K562 (cell line): ENCODE results near the gene MX1. TPM values are rescaled to one million over a fixed set of nuclear protein-coding genes. Genes with fewer than 3 reads are reported as not detected.

Source experiments
- ATAC-seq: fragments of 200-7000 bp; cut with Tn5 transposase; 3 replicates; pipeline ENCODE4 v1.9.1; 2020; ENCODE audit warnings: moderate library complexity
- BruUV-seq: library from RNA; stranded (reverse); fragments of 400-500 nt; replicated peaks from 2 replicates; lab custom pipeline; 2021; lab: Mats Ljungman, UMichigan
- CTCF ChIA-PET: fragments of 300-600 bp; formaldehyde crosslinking; extraction: SDS; loops from one replicate; lab custom pipeline; 2021; ENCODE audit warnings: low intra/inter-chr PET ratio; lab: Yijun Ruan, JAX
- POLR2A ChIA-PET: fragments of 300-600, 350-650 bp; sonication (Branson Sonifier 250); formaldehyde crosslinking; extraction: SDS; loops from one replicate; lab custom pipeline; 2021; ENCODE audit warnings: antibody characterized with exemption, inconsistent platforms; lab: Yijun Ruan, JAX
- DNase-seq, 4 experiments: peaks; one replicate each; pipeline versions ENCODE4 v3.0.0 to v3.0.0-alpha.2; 2011 to 2018; ENCODE audit warnings: low spot score in 3 of 4, mixed read lengths in 3 of 4; ENCODE audit errors: extremely low read depth in 1 of 4
- FAIRE-seq: peaks from 2 replicates; lab custom pipeline; 2011; peaks lifted over from hg19 to GRCh38; lab: Jason Lieb, UNC
- H2AFZ ChIP-seq: 2 replicates; pipeline ENCODE4 v1.6.0; 2011; ENCODE audit warnings: low read depth, low read length, control low read depth, inconsistent platforms
- H3K27ac ChIP-seq: fragments of 200-600 bp; 3 replicates; pipeline ENCODE4 v1.8.0; 2011; ENCODE audit warnings: low read depth, mild to moderate bottlenecking, control low read depth, inconsistent platforms, low read length, moderate library complexity, mixed read lengths; ENCODE audit errors: extremely low read depth
- H3K27me3 ChIP-seq, 2 experiments: fragments of 300-600 bp in 1 of 2; 2 replicates in 1 of 2; 3 replicates in 1 of 2; pipeline versions ENCODE4 v1.6.0 to v1.8.0; 2011; ENCODE audit warnings: inconsistent platforms in 2 of 2, low read length in 2 of 2, mild to moderate bottlenecking in 1 of 2, mixed read lengths in 1 of 2, moderate library complexity in 1 of 2; ENCODE audit not compliant: control insufficient read depth in 2 of 2, insufficient read depth in 2 of 2
- H3K36me3 ChIP-seq: fragments of 300-600 bp; 3 replicates; pipeline ENCODE4 v1.8.0; 2011; ENCODE audit warnings: mild to moderate bottlenecking, low read length, inconsistent platforms; ENCODE audit not compliant: control insufficient read depth, insufficient read depth
- H3K4me1 ChIP-seq, 2 experiments: fragments of 200-600 bp in 1 of 2; replicated peaks in 1 of 2; 2 replicates in 1 of 2; 3 replicates in 1 of 2; pipeline versions ENCODE4 v1.5.1 to v1.8.0; 2011; ENCODE audit warnings: inconsistent platforms in 2 of 2, low read length in 2 of 2, mild to moderate bottlenecking in 1 of 2, mixed read lengths in 1 of 2, moderate library complexity in 1 of 2; ENCODE audit not compliant: control insufficient read depth in 2 of 2, insufficient read depth in 2 of 2
- H3K4me2 ChIP-seq: 2 replicates; pipeline ENCODE4 v1.6.1; 2011; ENCODE audit warnings: low read length, control low read depth, inconsistent platforms, mixed read lengths; ENCODE audit not compliant: insufficient read depth
- H3K4me3 ChIP-seq: fragments of 200-600 bp; sonication (generic), shearing (Covaris generic); 2 replicates; pipeline ENCODE4 v1.5.1; 2016; ENCODE audit warnings: control low read depth, inconsistent platforms
- H3K79me2 ChIP-seq: fragments of 200-600 bp; 3 replicates; pipeline ENCODE4 v1.8.0; 2011; ENCODE audit warnings: low read length, inconsistent platforms; ENCODE audit not compliant: control insufficient read depth, insufficient read depth
- H3K9ac ChIP-seq, 2 experiments: 2 replicates each; pipeline versions ENCODE4 v1.6.0 to v1.6.1; 2011; ENCODE audit warnings: low read depth in 2 of 2, low read length in 2 of 2, control low read depth in 1 of 2, inconsistent platforms in 1 of 2, mild to moderate bottlenecking in 1 of 2, mixed read lengths in 1 of 2; ENCODE audit not compliant: insufficient read depth in 1 of 2
- H3K9me1 ChIP-seq: one replicate; pipeline ENCODE4 v1.6.0; 2011; ENCODE audit warnings: inconsistent platforms, mild to moderate bottlenecking, low read length, moderate library complexity; ENCODE audit not compliant: control insufficient read depth, insufficient read depth
- H3K9me3 ChIP-seq: replicated peaks from 2 replicates; pipeline ENCODE4 v1.5.1; 2011; ENCODE audit warnings: low read depth, low read length, inconsistent platforms; ENCODE audit not compliant: control insufficient read depth, insufficient read depth
- H4K20me1 ChIP-seq: replicated peaks from 2 replicates; pipeline ENCODE4 v1.6.1; 2011; ENCODE audit warnings: low read length, inconsistent platforms, mixed read lengths; ENCODE audit not compliant: control insufficient read depth, insufficient read depth
- CAMTA2 ChIP-seq: fragments of 250-450 bp; sonication (Bioruptor Pico); conservative IDR thresholded peaks from 2 replicates; pipeline ENCODE4 v1.5.1; 2022
- CREB1 ChIP-seq, 2 experiments: sonication (generic) in 1 of 2; formaldehyde crosslinking in 1 of 2; IDR thresholded peaks; 2 replicates each; pipeline versions ENCODE4 v1.6.1 to v1.8.0; 2012 to 2022; ENCODE audit warnings: inconsistent platforms in 1 of 2, mild to moderate bottlenecking in 1 of 2, missing genetic modification reagents in 1 of 2, moderate library complexity in 1 of 2
- E2F3 ChIP-seq: fragments of 250-450 bp; sonication (Bioruptor Pico); IDR thresholded peaks from 2 replicates; pipeline ENCODE4 v1.4.0; 2020; ENCODE audit warnings: mild to moderate bottlenecking
- FOXA1 ChIP-seq: fragments of 450-650 bp; IDR thresholded peaks from 2 replicates; pipeline ENCODE4 v1.6.1; 2016; ENCODE audit warnings: mild to moderate bottlenecking, borderline replicate concordance
- HDAC8 ChIP-seq: fragments of 450-650 bp; IDR thresholded peaks from 2 replicates; pipeline ENCODE4 v1.6.1; 2016; ENCODE audit warnings: mild to moderate bottlenecking, missing genetic modification characterization, moderate library complexity, missing compliant biosample characterization
- TAF15 ChIP-seq: fragments of 200-400 bp; formaldehyde crosslinking; IDR thresholded peaks from 2 replicates; pipeline ENCODE4 v1.6.1; 2017; ENCODE audit warnings: mild to moderate bottlenecking, low read depth, low read length, moderate library complexity
- TCFL5 ChIP-seq: fragments of 250-450 bp; sonication (Bioruptor Pico); conservative IDR thresholded peaks from 2 replicates; pipeline ENCODE4 v1.6.1; 2021; ENCODE audit warnings: mild to moderate bottlenecking, moderate library complexity, matching md5 sums
- U2AF2 ChIP-seq: fragments of 200-400 bp; formaldehyde crosslinking; optimal IDR thresholded peaks from 2 replicates; pipeline ENCODE3; 2017; ENCODE audit warnings: low read depth, mild to moderate bottlenecking, low read length
- ZFP30 ChIP-seq: fragments of 250-450 bp; sonication (Bioruptor Pico); IDR thresholded peaks from 2 replicates; pipeline ENCODE4 v1.8.0; 2022; ENCODE audit warnings: moderate library complexity, mild to moderate bottlenecking, inconsistent platforms, borderline replicate concordance
- ZNF175 ChIP-seq: fragments of 200-800 bp; sonication (Bioruptor generic); IDR thresholded peaks from 2 replicates; pipeline ENCODE4 v1.6.1; 2016; ENCODE audit warnings: low read depth, mild to moderate bottlenecking, missing genetic modification characterization, missing compliant biosample characterization
- WGBS: fragments of 100-300 bp; shearing (Covaris generic); methylation state at CpG from one replicate; pipeline ENCODE4 v1.1.6; 2016; ENCODE audit warnings: low coverage, mixed read lengths; ENCODE audit not compliant: insufficient coverage; ENCODE audit errors: missing lambda C conversion rate; 5-methylcytosine and 5-hydroxymethylcytosine counted together
- in situ Hi-C: fragments of 300-500 bp; cut with MboI; formaldehyde crosslinking; loops from 4 replicates; pipeline ENCODE4 v1.15.0; 2018; ENCODE audit warnings: inconsistent platforms, mixed read lengths
- intact Hi-C: fragments of 100-400 bp; cut with micrococcal nuclease; formaldehyde crosslinking; loops from 2 replicates; pipeline ENCODE4 v1.14.2; 2022
- polyA plus RNA-seq, 8 experiments: library from polyadenylated mRNA; depleted of rRNA in 4 of 8; stranded (reverse) in 5 of 8; unstranded in 3 of 8; fragments of >200 nt; fragmentation: Nextera tagmentation in 2 of 8; fragmentation: Illumina TruSeq in 1 of 8; extraction: Ambion mirVana in 2 of 8; extraction: Trizol in 1 of 8; gene quantifications; 2 replicates each; pipeline versions ENCODE4 v1.2.1 to v1.2.3, GENCODE V29; 2011 to 2014; ENCODE audit warnings: inconsistent platforms in 1 of 8, missing spikeins in 1 of 8
- total RNA-seq, 7 experiments: library from RNA; depleted of rRNA in 6 of 7; stranded (reverse); fragments of >200 nt in 6 of 7; fragmentation: Illumina TruSeq in 2 of 7; extraction: Trizol in 2 of 7; gene quantifications; 2 replicates each; pipeline versions ENCODE4 v1.2.1 to v1.2.3, GENCODE V29; 2011 to 2021; ENCODE audit warnings: low replicate concordance in 1 of 7

Gene MX1
- total and polyA plus RNA-seq, 9 of the 15 experiments (the other 6 are each of a cell fraction or from before 2014, with no cell fraction given), result 0.07 to 0.51 (median 0.21) TPM; not detected in 5

- Histone ChIP-seq H3K27me3 (peaks cover 12 to 34% of the 10 kb centered on the region in 2 experiments; a peak in 4 of 5 replicates), H3K4me1 (no peaks in the 10 kb centered on the region), H3K9me1 (no peaks in the 10 kb centered on the region), H3K9me3 (no peaks in the 10 kb centered on the region), H3K9ac (no peak overlapping the region), H3K36me3 (no peaks in the 10 kb centered on the region), H3K79me2 (no peaks in the 10 kb centered on the region), H4K20me1 (no peaks in the 10 kb centered on the region), H3K27ac (no peak overlapping the region), H2AFZ (no peak overlapping the region), H3K4me3 (no peak overlapping the region), H3K4me2 (no peak overlapping the region)
- POLR2A ChIA-PET, result no interaction called here
- BruUV-seq, result no TSS peak
- ATAC-seq (no peak), DNase-seq (no peak), FAIRE-seq (no peak)
- intact Hi-C loops (no loop called here), in situ Hi-C loops (no loop called here)
- TF ChIP-seq CAMTA2 (CRISPR knock-in tag) (no peak), CREB1 (IDR thresholded peaks at IDR 0.05) (no peak), CREB1 (CRISPR knock-in tag; IDR thresholded peaks at IDR 0.05) (no peak), ZNF175 (no peak), HDAC8 (no peak), FOXA1 (no peak), TAF15 (no peak), U2AF2 (no peak), ZFP30 (CRISPR knock-in tag) (no peak), TCFL5 (CRISPR knock-in tag) (no peak), E2F3 (CRISPR knock-in tag) (no peak)
- CTCF ChIA-PET, result no interaction called here
- 0% methylated on average over 13 of the region's 15 CpGs for WGBS
Observed at GRCh38 chr21:41477641-41478318, 51.7 kb downstream of the MX1 start.
